Transverse colon (tissue), 4 donors: ENCODE data around the gene HPN.

Source experiments
- EP300 ChIP-seq: sonication (generic); formaldehyde crosslinking; IDR thresholded peaks from one replicate; pipeline ENCODE4 v1.6.1; 2017; ENCODE audit warnings: antibody characterized with exemption, low read depth
- POLR2A ChIP-seq: fragments of 450-650 bp; IDR thresholded peaks from one replicate; pipeline ENCODE4 v1.6.1; 2016; ENCODE audit warnings: antibody characterized with exemption, mild to moderate bottlenecking, moderate library complexity
- POLR2AphosphoS5 ChIP-seq, 3 donors: sonication (generic); formaldehyde crosslinking; IDR thresholded peaks; one replicate each; pipeline ENCODE4 v1.6.1; 2016; ENCODE audit warnings: antibody characterized with exemption in 3 of 3
- TF ChIP-seq, protein P1 (sequence below), 5 experiments: fragments of 200-600 bp in 3 of 5; fragments of 450-650 bp in 2 of 5; sonication (generic) in 3 of 5; IDR thresholded peaks; 1 replicate in 2 of 5; 2 replicates in 3 of 5; pipeline ENCODE4 v1.5.1; 2016 to 2017; ENCODE audit warnings: antibody characterized with exemption in 5 of 5, inconsistent platforms in 3 of 5, mild to moderate bottlenecking in 2 of 5, moderate library complexity in 1 of 5

DNA sequence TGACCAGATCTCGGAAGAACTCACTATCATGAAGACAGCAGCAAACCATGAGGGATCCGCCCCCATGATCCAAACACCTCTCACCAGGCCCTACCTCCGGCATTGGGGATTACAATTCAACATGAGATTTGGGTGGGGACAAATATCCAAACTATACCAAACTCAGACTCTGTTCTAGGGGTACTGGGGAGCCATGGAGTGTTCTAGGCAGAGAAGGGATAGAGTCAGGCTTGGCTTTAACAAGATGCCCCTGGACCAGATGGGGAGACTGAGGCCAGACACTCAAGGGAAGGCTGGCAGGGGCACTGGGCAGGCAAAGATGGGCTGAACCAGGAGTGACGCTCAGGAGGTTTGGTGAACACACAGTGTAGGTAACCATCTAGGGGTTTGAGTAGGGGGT is 23.1 kb upstream of the HPN start:
- TF ChIP-seq, protein P1, sequence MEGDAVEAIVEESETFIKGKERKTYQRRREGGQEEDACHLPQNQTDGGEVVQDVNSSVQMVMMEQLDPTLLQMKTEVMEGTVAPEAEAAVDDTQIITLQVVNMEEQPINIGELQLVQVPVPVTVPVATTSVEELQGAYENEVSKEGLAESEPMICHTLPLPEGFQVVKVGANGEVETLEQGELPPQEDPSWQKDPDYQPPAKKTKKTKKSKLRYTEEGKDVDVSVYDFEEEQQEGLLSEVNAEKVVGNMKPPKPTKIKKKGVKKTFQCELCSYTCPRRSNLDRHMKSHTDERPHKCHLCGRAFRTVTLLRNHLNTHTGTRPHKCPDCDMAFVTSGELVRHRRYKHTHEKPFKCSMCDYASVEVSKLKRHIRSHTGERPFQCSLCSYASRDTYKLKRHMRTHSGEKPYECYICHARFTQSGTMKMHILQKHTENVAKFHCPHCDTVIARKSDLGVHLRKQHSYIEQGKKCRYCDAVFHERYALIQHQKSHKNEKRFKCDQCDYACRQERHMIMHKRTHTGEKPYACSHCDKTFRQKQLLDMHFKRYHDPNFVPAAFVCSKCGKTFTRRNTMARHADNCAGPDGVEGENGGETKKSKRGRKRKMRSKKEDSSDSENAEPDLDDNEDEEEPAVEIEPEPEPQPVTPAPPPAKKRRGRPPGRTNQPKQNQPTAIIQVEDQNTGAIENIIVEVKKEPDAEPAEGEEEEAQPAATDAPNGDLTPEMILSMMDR (IDR thresholded peaks at IDR 0.05) = no peak
- TF ChIP-seq EP300 (no peak), POLR2AphosphoS5 (IDR thresholded peaks at IDR 0.05) (no peak), POLR2A (no peak)
